Middle frontal gyrus (tissue), 1 donor: ENCODE results near the gene LRRC3C.
A peak's percentile ranks its signal among the peaks of the same experiment; 100 is the strongest.
"Not testable (repeated sequence)": the region's sequence is repeated elsewhere in the genome, so short reads cannot be mapped to it uniquely, and the experiment has no call there.

Experiments
- DNase-seq: peaks from one replicate; pipeline ENCODE4 v3.0.0-alpha.2; 2015; ENCODE audit warnings: low spot score; ENCODE audit errors: extremely low spot score

LRRC3C gene

DNA sequence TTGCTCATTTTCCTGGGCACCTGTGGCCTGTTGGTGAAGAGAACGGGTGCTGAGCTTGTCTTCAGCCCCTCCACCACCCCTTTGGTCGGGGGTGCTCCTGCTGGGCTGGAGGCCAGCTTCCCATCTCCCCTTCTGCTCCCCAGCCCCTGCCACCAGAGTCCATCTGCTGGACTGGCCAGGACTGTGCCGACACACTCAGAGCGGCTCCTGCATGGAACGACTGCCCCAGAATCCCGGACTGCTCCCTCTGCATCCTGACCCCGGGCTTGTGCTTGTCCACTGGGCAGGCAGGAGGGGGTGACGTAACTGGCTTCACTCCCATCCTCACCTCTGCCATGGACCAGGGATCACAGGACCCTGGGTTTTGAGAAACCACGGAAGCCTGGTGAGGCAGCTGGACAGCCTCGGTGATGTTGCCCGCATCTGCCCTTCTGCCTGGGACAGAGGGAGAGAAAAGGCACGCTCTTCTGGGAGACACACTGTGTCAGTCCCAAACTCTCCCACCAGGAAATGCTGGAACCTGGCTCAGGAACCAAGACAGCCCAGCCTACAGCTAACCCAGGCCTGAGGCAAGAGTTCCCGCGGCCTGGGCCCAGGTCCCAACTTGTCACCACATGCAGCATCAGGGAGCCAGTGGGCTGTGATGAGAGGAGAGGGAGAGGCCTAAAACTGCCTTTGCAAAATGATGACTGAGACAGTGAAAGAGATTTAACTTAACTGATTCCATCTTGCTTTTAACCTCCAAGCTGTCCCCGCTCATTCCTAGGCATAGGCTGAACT lies 19.2 kb downstream of the LRRC3C start:
- DNase-seq, result no peak

DNA sequence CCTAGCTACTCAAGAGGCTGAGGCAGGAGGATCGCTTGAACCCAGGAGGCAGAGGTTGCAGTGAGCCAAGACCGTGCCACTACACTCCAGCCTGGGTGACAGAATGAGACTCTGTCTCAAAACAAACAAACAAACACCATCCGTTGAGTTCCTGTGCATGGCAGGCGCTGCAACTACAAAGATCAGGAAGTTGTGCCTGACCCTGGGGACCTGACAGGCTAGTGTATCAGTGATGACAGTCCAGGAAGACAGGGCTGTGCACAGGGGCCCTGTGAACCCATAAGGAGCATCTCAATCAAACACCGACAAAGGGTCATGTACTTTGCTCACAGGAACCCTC lies 20.9 kb downstream of the LRRC3C start:
- not testable (repeated sequence) for DNase-seq

DNA sequence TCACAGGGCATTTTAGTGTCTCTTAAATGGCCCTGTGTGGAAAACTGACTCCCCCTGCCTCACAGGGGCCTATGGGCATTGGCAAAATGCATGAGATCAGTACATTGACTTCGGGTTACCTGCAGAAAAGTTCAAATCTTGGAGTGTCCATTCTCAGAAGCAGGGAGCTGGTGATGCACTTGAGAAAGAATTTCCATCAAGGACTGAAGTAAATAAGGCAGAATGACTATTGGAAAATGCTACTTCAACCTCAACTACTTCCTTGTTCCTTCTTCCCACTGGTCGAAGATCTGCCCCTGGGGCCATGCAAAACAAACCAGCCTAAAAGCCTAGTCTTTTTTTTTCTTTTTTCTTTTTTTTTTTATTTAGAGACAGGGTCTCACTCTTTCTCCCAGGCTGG lies 21.5 kb downstream of the LRRC3C start:
- no peak for DNase-seq

DNA sequence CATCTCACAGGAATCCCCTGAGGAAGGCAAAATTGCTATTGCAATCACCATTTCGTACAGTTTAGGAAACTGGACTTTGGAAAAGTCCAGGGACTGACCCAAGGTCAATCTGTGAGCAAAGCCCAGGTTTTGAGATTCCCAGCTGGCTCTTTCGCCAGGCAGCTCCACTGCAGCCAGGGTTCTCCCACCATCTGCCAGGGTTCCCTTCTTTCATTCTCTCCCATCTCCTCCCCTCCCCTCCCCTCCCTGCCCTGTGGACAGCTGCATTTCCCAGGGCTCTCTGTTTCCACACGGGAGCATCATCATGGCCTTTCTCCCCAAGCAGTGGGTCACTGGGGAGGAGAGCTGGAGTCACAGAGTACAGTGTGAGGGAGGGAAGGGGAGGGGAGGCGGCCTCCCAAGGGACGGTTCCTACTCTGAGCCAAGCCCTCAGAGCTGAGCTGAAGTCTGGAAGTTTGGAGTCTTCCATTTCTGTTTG lies 23.4 kb downstream of the LRRC3C start:
- DNase-seq, result no peak

DNA sequence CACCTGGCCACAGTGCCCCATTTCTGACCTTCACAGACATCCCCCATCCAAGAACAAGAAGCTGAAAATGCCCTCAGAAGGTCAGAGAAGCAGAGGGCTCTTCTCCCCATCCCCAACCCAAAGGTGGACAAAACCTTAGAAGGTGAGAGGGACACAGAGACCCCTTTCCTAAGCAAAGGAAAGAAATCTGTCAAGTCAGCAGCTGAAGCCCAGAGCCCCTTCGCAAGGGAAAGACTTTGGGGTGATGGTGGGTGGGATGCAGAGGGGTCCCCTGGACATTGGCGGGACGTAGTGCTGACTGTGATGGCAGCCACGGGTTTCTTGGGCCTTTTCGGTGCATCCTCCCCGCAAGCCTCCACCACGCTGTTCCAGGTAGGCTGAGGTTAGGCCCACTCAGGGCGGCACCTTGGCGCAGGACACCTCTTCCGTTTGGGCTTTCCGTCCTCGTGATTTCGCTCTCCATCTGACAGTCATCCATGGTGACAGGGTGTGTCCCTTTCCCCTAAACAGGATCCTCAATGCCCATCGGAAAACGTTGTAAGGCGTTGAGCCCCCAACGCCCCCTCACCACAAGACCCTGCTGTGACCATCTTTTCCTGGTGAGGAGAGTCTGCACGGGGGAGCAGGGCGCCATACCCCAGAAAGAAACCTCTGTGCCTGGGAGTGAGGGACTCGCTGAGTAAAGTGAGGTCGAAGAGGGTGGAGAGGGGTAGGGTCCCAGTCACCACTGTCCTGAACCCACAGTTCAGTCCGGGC lies 24.6 kb downstream of the LRRC3C start:
- DNase-seq, result no peak

DNA sequence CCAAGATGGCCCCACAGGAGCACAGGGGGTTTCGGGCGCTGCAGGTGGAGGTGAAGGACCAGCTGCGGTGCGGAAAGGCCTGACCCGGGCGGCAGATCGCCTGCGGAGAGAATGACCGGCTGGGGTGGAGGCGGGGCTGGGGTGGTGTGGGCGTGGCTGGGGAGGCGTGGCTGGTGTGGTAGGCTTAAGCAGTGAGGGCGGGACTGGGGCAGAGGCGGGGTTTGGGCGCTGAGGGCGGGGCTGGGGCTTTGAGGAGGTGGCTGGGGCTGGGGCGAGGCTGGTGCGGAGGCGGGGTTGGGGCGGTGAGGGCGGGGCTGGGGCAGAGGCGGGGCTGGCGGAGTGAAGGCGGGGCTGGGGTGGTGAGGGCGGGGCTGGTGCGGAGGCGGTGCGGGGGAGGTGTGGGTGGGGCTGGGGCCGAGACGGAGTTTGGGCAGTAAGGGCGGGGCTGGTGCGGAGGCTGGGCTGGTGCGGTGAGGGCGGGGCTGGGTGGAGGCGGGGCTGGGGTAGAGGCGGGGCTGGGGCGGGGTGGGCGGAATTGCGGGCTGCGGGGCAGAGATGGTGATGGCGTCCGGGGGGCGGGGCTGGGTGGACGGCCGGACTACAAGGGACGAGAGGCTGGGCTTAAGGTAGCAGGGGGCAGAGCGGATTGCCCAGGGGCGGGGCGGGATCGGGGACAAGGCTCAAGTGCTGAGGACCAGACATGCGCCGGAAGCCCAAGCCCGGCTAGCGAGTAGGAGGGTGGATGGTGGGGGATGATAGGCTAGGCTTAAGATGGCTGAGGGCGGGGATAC lies 25.3 kb downstream of the LRRC3C start:
- DNase-seq, result peak; percentile 66

DNA sequence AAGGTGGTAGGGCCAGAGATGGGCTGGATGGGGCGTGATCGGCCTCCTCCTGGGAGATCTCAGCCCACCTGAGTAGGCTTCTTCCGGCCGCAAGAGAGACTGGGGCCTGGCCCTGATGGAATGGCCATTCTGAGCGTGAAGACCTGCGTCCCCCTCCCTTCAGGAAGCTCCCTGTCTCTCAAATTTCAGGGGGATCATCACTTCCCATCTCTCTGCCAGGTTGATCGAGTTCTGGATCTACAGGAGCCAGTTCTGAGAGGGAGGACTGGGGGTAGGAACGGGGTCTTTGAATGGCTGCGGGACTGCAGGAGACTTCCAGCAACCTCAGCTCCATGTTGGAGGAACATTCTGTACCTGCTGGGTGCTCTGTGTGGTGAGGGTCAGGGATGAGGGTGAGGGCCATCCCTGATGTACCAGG lies 25.9 kb downstream of the LRRC3C start:
- no peak for DNase-seq

DNA sequence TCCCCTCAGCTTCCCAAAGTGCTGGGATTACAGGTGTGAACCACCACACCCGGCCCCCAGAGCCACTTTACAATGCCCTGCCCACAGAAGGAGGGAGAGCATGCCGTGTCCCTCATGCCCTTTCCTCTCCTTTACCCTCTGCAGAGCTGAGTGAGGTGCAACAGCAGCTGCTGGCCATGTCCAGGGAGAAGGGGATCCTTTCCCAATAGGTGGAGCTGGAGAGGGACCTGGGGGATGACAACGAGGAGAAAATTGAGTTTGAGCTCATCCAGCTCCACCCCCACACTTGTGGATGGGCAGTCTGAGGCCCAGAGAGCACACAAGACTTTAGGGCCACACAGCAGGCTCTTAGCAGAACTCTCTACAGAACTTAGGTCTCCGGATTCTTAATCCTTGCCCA lies 27.3 kb downstream of the LRRC3C start:
- no peak for DNase-seq

DNA sequence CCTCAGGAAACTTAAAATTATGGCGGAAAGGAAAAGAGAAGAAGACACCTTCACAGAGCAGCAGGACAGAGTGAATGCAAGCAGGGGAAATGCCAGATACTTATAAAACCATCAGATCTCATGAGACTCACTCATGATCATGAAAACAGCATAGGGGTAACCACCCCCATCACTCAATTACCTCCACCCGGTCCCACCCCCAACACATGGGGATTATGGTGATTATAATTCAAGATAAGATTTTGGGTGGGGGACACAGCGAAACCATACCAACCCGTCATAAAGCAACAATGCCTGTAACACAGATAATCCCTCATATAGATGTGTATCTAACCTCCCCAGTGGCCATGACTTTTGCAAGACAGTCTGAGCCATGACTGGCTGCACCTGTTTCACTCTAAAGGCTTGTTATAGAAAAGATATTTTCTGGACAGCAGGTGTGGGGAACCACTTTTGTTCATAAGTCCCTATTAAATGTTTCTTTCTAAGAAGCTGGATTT lies 28.2 kb downstream of the LRRC3C start:
- DNase-seq, result no peak

DNA sequence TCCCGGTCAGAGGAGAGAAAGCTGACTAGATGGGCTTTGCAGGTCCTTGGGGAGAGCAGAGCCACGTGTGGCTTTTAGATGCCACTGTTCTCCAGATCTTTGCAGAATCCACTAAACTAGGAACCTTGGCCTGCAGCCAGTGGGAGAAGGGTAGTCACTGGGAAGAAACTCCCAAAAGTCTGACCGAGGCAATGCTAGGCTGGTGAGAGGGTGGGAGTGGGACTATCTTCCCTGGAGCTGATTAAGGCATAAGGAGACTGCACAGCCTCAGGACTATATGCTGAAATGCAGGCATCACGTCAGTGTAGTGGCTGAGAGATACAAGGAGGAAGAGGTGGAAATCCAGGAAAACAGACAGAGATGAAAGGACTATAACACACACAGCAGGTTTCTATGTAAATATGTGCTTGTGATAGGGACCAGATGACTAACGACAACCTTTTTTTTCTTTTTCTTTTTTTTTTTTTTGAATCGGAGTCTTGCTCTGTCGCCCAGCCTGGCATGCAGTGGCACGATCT lies 33.1 kb downstream of the LRRC3C start:
- DNase-seq, result no peak

DNA sequence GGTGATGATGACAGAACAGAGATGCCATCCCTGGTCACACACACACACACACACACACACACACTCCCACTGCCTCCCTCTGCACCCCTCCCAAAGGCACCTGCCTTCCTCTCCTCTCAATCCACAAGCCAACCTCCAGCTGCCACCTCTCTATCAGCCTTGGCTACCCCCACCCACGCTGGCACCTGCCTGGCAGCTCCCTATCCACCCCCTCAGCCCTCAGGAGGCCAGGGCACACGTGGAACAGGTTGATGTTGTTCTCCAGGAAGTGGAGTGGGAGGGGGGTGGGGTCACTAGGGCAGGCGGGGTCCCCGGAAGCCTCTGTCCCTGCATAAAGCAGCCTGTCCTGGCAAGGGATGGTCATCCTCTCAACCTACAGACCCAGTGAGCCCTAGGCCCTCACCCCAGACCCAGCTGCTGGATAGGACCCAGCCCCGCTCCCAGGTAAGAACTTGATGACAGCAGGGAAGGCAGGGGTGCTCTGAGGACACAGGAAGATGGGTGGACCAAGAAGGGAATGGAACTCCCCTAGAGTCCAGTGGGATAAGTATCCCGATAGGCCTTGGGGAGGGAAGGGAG lies 35.2 kb downstream of the LRRC3C start, which contains the start of gene GSDMA:
TSS of gene GSDMA (plus strand) at position 363 of the 579 bp plus-strand sequence. CDS start 2,684 bp downstream, outside the sequence.
- DNase-seq, result no peak

DNA sequence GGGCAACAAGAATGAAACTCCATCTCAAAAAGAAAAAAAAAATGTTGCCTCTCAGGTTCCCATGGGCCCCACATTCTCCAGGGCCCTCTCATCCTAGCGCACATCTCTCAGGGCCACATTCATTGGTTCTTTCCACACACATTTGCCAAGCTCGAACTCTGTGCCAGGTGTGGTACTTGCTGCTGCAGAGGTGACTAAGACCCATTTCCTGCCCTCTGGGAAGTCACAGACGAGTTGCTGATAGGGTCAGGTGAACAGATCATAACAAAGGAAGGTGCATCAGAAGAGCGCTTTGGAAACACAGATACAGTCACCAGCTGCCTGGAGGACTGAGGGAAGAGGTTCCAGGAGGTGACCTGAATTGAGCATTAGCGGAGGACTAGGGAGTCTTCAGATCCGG lies 36.3 kb downstream of the LRRC3C start:
- DNase-seq, result no peak

DNA sequence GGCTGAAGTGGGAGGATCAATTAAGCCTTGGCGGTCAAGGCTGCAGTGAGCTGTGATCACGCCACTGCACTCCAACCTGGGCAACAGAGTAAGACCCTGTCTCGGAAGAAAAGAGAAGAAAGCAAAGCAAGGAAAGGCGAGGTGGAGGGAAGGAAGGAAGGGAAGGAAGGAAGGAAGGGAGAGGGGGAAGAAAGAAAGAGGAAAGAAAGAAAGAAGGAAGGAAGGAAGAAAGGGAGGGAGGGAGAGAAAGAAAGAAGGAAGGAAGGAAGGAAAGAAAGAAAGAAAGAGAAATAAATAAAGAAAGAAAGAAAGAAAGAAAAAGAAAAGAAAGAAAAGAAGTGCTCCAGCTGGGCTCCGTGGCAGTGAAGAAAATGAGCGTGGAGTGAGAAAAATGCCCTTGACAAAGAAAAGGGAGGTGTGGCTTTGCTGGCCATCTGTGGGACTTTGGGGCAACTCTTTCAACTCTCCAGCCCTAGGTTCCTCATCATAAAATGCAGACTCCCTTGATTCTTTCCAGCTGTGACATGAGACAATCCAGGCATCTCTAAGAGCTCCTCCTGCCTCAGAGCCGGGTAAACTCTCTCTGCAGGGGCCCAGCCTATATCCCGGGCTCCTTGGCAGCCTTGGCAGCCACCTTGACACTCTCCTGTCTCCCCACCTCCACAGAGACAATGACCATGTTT lies 37.6 kb downstream of the LRRC3C start:
- DNase-seq, result no peak

DNA sequence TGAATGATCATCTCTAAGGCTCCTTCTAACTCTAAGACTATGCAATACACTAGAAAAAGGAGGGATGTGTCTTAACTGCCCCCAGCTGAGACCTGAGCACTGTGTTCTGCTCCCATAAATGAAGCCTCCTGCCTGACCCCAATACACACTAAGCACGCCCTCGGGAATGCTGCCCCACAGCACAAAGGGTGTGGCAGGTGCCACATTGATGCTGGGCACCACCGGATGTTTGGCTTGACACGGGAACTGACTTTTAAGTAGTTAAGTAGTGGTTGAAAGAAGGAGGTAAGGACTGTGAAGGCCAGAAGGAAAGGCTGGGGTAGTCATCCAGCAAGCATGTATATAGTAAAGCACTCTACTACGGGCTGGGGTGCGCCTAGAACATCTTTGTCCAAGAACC lies 39.2 kb downstream of the LRRC3C start:
- DNase-seq, result no peak

DNA sequence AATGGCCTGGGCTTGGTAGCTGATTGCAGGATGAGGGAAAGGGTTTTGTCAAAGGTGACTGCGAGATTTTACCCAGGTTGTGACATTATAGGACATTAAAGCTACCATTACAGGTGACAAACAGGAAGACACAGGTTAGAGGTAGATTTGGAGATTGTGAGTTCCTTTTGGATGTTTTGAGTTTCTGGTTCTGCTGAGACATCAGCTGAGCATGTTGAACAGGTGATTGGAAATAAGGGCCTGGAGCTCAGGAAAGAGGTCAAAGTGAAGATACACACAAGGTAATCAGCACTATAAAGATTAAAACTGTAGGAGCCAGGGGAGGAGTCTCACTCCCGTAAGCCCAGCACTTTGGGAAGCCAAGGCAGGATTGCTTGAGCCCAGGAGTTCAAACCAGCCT lies 41.2 kb downstream of the LRRC3C start:
- no peak for DNase-seq

DNA sequence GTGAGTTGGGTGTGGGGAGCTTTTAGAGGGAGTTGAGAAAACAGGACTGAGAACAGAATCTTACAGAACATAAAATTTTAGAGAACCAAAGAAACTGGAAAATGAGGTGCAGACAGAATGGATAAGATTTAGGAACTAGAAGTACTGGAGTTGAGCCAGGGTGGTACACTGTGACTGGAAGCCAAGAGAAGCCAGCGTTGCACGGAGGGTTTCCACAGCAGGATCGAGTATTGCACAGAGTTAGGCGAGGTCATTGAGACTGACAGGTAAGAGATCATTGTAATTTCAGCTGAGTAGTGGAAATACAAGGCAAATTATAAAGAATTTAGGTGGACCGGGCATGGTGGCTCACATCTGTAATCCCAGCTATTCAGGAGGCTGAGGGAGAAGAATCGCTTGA lies 41.8 kb downstream of the LRRC3C start:
- no peak for DNase-seq

DNA sequence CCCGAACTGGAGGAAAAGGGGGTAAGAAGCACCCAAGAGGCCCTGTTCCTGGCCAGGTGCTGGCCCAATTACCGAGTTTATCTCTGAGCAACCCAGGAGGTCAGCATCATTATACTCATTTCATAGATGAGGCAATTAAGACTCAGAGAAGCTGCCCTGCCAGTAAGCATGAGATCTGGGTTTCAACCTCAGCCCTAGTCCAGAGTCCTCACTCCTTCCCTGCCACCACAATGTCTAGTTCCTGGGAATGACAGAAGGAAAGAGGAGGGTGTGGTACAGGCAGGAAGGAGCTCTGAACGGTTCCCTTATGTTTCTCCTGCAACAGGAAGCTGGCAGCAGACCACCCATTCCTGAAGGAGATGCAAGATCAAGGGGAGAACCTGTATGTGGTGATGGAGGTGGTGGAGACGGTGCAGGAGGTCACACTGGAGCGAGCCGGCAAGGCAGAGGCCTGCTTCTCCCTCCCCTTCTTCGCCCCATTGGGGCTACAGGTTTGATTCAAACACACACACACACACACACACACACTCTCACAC lies 42.7 kb downstream of the LRRC3C start:
- DNase-seq, result no peak

DNA sequence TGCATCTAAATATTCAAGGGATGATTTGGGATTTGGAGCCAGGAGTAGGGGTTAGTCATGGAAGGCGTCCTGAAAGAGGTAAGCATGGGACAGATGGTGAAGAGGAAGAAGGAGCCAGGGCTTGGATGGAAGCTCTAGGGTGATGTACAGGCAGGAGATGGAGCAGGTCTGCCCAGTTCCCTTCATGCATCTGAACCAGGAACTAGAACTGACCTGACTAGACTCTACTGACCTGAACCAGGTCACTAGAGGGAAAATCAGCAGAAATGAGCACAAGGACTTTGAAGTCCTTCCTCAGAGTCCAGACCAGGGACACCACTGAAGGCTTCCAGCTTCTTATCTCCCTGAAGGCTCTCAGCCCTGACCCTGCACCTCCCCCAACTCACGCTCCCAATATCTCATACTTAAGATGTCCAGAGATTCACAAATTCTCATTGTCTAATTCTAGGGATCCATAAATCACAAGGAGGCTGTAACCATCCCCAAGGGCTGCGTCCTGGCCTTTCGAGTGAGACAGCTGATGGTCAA lies 43.6 kb downstream of the LRRC3C start:
- DNase-seq, result no peak

DNA sequence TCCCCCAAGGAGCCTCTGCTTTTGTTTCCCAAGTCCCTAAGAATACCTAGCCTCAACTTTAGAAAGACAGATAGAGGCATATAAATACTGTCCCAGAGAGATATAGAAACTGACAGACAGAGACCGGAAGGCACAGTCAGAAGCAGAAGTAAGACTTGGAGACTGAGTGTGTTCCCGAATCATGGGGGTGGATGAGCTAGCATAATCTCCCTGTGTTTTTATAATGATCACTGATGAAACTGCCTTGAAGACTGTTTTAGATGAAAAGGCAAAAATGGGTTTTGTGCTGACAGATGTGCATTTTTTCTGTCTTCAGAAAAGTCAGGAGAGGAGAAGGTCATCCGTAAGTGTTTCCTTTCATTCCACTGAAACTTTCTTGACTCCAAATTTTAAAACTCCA lies 44.7 kb downstream of the LRRC3C start:
- DNase-seq, result no peak

DNA sequence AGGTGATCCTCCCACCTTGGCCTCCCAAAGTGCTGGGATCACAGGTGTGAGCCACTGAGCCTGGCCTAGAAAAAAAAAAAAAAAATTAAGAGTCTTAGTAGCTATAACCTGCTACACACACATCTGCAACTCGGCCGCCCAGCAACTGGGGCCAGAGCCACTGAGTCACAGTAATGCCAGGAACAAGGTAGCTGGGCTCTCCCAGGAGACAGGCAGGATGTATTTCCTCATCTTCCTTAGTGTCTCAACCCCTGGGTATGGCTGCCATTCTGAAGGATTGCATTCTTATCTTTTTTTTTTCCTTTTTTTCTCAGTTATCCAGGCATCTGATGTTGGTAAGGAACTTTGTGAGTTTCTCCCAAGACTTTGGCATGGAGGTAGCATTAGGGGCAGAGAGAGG lies 46.0 kb downstream of the LRRC3C start:
- no peak for DNase-seq
